ENCODE results near the gene PTBP3.

PTBP3 gene

DNA sequence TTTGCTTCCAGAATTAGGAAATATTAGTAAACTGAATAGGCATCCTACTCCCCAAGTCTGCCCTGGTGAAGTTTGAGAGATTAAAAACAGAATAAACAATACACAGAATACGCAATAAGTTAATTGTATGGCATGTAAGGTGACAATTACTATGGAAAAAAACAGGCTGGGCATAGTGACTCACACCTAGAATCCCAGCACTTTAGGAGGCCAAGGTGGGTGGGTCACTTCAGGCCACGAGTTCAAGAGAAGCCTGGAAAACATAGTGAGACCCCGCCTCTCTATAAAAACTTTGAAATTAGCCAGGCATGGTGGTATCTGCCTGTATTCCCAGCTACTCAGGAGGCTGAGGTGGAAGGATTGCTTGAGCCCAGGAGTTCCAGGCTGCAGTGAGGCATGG, 94.1 kb downstream of the PTBP3 start:
- TF ChIP-seq CTCF (IDR thresholded peaks at IDR 0.05; ENCODE audit: insufficient read depth, missing control alignments): no peak
- FAIRE-seq (no peak), DNase-seq (ENCODE audit: insufficient read length, low spot score) (no peak)

DNA sequence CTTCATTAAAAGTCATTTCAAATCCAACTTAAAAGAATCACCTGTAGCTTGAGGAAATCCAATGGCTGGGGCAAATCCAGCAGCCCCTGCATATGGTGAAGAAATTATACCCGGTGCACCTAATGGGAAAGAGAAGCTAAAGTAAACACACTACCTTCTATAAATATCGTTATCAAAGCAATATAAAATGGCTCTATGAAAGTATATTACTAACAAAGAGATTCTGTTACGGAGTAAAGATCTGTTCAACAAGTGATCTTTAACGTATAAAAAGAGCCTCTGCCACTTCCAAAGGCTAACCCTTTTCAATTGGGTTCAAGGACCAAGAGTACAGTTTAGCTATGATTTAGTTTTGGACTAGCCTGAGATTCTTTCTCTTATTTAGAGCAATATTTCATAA, 98.6 kb downstream of the PTBP3 start:
- FAIRE-seq: no peak
- no peak for TF ChIP-seq CTCF (IDR thresholded peaks at IDR 0.05; ENCODE audit: insufficient read depth, missing control alignments)
- DNase-seq (ENCODE audit: insufficient read length, low spot score): no peak

DNA sequence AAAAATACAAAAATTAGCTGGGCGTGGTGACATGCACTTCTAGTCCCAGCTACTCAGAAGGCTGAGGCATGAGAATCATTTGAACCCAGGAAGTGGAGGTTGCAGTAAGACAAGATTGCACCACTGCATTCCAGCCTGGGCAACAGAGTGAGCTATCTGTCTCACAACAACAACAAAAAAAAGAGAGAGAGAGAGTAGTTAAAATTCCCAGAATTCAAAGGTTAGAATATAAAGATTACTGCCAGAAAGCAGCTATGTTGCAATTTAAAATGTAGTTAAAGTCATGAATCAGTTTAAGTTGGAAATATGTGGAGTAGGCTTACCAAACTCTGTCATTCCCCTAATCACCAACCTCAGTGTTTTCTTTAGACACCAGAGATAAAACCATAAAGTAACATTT, 99.7 kb downstream of the PTBP3 start:
- DNase-seq (ENCODE audit: insufficient read length, low spot score) (no peak), FAIRE-seq (no peak)
- no peak for TF ChIP-seq CTCF (IDR thresholded peaks at IDR 0.05; ENCODE audit: insufficient read depth, missing control alignments)

DNA sequence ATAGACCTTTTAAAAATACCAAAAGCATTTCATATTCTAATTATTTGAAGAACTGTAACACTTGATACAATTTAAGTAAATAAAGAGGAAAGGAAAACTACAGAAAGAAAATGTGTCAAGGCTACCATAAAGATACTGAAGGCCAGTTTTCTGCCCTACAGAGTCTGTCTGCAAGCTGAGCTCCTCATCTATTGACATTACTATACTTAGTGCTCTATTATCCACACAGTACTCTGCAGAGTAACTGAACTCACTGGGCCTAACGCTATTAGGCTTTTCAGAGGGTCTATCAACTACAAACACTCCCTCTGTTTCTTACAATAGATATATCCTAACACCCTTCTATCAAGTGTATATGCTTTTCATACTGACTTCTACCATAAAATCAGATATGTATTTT, 101.2 kb downstream of the PTBP3 start:
- TF ChIP-seq CTCF (IDR thresholded peaks at IDR 0.05; ENCODE audit: insufficient read depth, missing control alignments): no peak
- FAIRE-seq: no peak
- DNase-seq (ENCODE audit: insufficient read length, low spot score): no peak

DNA sequence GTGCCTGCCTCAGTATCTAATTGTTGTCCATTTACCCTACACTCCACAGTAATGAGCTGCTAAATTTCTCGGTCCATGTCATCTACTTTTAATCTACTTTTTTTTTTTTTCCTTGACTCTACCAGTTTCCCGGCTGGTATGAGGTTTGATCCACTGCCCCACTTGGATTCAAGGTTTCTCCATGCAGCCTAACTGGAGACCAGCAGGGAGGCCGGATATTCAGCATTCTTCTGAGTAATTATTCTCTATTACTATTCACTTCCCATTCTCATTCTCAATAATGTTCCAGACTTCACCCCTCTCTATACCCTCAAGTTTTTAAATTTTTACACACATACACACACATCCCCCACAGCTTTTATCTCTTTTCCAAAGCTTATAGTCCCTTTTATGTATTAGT, 107.3 kb downstream of the PTBP3 start:
- DNase-seq (ENCODE audit: insufficient read length, low spot score) (no peak), FAIRE-seq (no peak)
- TF ChIP-seq CTCF (IDR thresholded peaks at IDR 0.05; ENCODE audit: insufficient read depth, missing control alignments): no peak

DNA sequence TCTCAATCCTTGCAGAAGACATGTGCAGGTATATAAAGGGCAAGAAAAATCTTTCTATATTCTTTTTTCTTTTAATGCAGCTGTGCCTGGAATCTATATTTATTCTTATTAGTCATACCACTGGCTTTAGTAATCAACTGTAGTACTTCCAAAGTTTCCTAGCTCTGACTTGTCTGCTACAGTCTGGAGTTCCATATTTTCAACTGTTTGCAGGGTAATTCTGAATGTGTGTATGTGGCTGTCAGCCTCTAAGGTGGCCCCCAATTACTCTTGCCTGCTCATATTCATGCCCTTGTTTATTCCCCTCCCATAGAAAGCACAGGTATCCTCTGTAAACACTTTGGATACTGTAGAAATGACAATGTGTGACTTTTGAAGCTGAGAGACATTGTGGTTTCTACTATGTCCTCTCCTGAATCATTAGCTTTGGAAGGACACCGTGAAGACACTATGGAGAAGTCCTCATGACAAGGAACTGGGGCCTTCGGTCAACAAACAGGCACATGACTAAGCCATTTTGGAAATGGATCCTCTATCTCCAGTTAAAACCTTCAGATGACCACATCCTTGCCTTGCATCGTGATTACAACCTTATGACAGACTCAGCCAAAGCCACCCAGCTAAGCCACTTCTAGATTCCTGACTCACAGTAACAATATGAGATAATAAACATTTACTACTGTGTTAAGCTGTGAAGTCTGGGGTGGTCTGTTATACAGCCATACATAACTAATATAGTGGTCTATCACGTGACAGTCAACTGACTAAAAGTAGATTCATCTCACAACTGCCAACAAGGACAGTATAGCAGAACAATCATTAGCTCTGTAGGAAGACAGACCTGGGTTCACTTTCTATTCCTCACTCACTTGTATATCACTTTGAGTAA, 108.8 kb downstream of the PTBP3 start:
- no peak for TF ChIP-seq CTCF (IDR thresholded peaks at IDR 0.05; ENCODE audit: insufficient read depth, missing control alignments)
- DNase-seq (ENCODE audit: insufficient read length, low spot score): no peak
- FAIRE-seq: no peak

DNA sequence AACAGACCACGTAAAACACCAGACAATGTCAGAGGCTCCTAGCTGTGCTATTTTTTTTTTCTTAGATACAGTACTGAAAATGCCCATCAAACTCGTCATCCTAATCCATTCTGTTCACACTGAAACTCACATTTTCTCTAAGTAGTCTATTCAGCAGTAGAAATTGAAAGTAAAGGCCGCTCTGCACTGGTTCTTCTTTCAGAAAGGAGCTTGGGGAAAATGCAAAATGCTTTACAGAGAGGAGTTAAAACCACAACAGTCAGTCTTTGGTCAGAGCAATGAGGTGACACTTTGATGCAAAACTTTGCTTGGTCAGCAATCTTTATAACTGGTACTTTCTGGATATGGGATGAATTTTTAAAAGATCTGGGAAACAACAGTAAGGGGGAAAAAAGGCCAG, 114.5 kb downstream of the PTBP3 start:
- no peak for TF ChIP-seq CTCF (IDR thresholded peaks at IDR 0.05; ENCODE audit: insufficient read depth, missing control alignments)
- no peak for FAIRE-seq

More for the DNA sequence above, 114.5 kb downstream of the PTBP3 start:
- no peak for DNase-seq (ENCODE audit: insufficient read length, low spot score)

Measured in D721Med (cell line).